ENCODE results near the gene ALOX15B. TPM values are rescaled to one million over a fixed set of nuclear protein-coding genes. Genes with fewer than 3 reads are reported as not detected.

The ALOX15B gene
- total RNA-seq, 1 donor from 2014 or later: not detected

DNA sequence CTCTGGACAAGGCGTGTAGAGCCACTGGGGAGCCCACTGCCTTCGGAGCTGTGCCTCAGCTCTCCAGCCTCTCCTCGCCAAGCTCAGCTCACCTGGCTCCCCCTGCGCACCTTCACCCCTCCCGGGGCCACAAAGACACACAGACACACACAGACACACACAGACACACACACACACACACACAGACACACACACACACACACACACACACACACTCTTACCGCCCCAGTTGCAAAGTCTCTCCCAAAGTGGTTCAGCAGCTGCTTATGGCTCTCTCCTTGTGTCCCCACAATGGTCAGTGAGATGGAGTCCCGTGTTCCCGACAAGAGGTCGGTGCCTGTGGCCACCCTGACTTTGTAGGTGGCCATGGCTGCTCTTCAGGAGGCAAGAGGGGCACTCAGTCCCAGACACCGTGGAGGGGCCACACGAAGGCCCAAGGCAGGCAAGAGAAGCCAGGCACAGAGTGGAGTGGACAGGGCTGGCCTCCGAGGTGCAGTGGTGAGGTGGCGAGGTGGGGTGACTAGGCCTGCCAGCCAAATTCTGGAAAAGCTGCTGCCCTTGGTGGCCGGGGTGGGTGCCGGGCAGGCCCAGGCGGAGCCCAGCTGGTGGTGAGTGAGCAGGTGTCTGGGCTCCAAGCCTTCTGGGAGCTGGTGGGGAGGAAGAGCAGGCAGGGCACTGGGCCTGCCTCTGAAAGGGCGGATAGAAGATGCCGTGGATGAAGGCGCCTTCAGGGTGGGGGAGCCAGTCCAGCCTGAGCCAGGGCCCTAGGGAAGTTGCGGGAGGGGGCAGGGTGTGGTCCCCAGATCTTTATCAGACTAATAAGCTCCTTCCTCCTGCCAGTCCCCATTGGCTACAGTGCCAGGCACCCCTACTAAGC lies 48.5 kb downstream of the ALOX15B start, which contains the start of gene ALOX12B:
ALOX12B (minus strand) TSS at position 642 of the 877 bp plus-strand sequence; CDS start at position 368, 274 bp downstream.
- no peak within 1 kb of the TSS for H3K27ac ChIP-seq
- no peak within 1 kb of the TSS for H3K4me2 ChIP-seq
- Mint-ChIP-seq H3K27ac (peak within 1 kb of the TSS; percentile 77), H3K36me3 (no peaks in the 10 kb centered on the region), H3K27me3 (ENCODE audit: insufficient read depth, low read depth) (peaks cover 14% of the 10 kb centered on the region), H3K4me3 (no peak within 1 kb of the TSS), H3K9me3 (no peaks in the 10 kb centered on the region), H3K4me1 (peaks cover 3% of the 10 kb centered on the region)
- no peak for TF ChIP-seq EZH2phosphoT487 (IDR thresholded peaks at IDR 0.05)
- TF ChIP-seq, protein P1, sequence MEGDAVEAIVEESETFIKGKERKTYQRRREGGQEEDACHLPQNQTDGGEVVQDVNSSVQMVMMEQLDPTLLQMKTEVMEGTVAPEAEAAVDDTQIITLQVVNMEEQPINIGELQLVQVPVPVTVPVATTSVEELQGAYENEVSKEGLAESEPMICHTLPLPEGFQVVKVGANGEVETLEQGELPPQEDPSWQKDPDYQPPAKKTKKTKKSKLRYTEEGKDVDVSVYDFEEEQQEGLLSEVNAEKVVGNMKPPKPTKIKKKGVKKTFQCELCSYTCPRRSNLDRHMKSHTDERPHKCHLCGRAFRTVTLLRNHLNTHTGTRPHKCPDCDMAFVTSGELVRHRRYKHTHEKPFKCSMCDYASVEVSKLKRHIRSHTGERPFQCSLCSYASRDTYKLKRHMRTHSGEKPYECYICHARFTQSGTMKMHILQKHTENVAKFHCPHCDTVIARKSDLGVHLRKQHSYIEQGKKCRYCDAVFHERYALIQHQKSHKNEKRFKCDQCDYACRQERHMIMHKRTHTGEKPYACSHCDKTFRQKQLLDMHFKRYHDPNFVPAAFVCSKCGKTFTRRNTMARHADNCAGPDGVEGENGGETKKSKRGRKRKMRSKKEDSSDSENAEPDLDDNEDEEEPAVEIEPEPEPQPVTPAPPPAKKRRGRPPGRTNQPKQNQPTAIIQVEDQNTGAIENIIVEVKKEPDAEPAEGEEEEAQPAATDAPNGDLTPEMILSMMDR (IDR thresholded peaks at IDR 0.05): no peak
- TF ChIP-seq EZH2 (IDR thresholded peaks at IDR 0.05): no peak
- H3K9ac ChIP-seq: no peak within 1 kb of the TSS
- peaks cover 21% of the 10 kb centered on the region for H3K27me3 ChIP-seq
- no peaks in the 10 kb centered on the region for H3K9me3 ChIP-seq (ENCODE audit: low read depth)
- no peak within 1 kb of the TSS for H3K4me3 ChIP-seq
- H3K36me3 ChIP-seq: no peaks in the 10 kb centered on the region
- no peak for DNase-seq (ENCODE audit: low spot score)
- H3K4me1 ChIP-seq: peaks cover 8% of the 10 kb centered on the region
- H3K79me2 ChIP-seq (ENCODE audit: low read depth): no peaks in the 10 kb centered on the region
- H2AFZ ChIP-seq (replicated peaks): no peak within 1 kb of the TSS
- H4K20me1 ChIP-seq (ENCODE audit: low read depth): no peaks in the 10 kb centered on the region
- H3F3A ChIP-seq (ENCODE audit: low read depth): no peaks in the 10 kb centered on the region

DNA sequence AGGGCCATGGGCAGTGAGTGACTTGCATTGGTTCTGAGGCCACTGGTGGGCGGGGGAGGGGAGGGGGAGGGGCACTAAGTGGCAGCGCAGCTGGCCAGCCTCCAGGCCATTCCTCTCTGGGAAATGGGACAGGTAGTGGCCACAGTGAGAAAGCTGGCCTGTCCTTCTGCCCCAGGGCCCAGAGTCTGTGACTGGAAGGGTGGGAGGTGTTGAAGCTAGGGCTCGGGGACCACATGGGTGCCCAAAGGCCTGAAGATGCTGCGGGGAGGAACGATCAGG lies 49.0 kb downstream of the ALOX15B start:
- peaks cover 14% of the 10 kb centered on the region for H3K27me3 Mint-ChIP-seq (ENCODE audit: insufficient read depth, low read depth)
- no peak for DNase-seq (ENCODE audit: low spot score)
- no peak overlapping the region for H3K9ac ChIP-seq
- H3K79me2 ChIP-seq (ENCODE audit: low read depth): no peaks in the 10 kb centered on the region
- H3K27me3 ChIP-seq: peaks cover 24% of the 10 kb centered on the region
- peaks cover 8% of the 10 kb centered on the region for H3K4me1 ChIP-seq
- no peaks in the 10 kb centered on the region for H3K36me3 ChIP-seq
- H3K9me3 Mint-ChIP-seq: no peaks in the 10 kb centered on the region
- H3K27ac ChIP-seq: no peak overlapping the region
- no peaks in the 10 kb centered on the region for H4K20me1 ChIP-seq (ENCODE audit: low read depth)
- no peaks in the 10 kb centered on the region for H3K9me3 ChIP-seq (ENCODE audit: low read depth)
- no peak overlapping the region for H3K4me3 ChIP-seq
- no peak overlapping the region for H3K27ac Mint-ChIP-seq
- TF ChIP-seq, protein P1 (IDR thresholded peaks at IDR 0.05): no peak
- TF ChIP-seq EZH2 (IDR thresholded peaks at IDR 0.05) (no peak), EZH2phosphoT487 (IDR thresholded peaks at IDR 0.05) (no peak)
- H3K4me3 Mint-ChIP-seq: no peak overlapping the region
- no peaks in the 10 kb centered on the region for H3K36me3 Mint-ChIP-seq
- H2AFZ ChIP-seq (replicated peaks): no peak overlapping the region
- no peak overlapping the region for H3K4me2 ChIP-seq
- H3F3A ChIP-seq (ENCODE audit: low read depth): no peaks in the 10 kb centered on the region
- H3K4me1 Mint-ChIP-seq: peaks cover 5% of the 10 kb centered on the region

GRCh38 chr17:8089728-8090127 lies 50.9 kb downstream of the ALOX15B start:
- peak; percentile 53 for DNase-seq (ENCODE audit: low spot score)
- Histone ChIP-seq H3K4me2 (no peak overlapping the region), H3K4me1 (peaks cover 8% of the 10 kb centered on the region)

More at GRCh38 chr17:8089728-8090127, 50.9 kb downstream of the ALOX15B start:
- H3K36me3 Mint-ChIP-seq: no peaks in the 10 kb centered on the region
- H3K27ac ChIP-seq: no peak overlapping the region
- no peaks in the 10 kb centered on the region for H3K9me3 Mint-ChIP-seq
- no peaks in the 10 kb centered on the region for H3K79me2 ChIP-seq (ENCODE audit: low read depth)
- no peak overlapping the region for H2AFZ ChIP-seq (replicated peaks)
- TF ChIP-seq, protein P1 (IDR thresholded peaks at IDR 0.05): no peak
- no peak for TF ChIP-seq EZH2 (IDR thresholded peaks at IDR 0.05)
- H3K27me3 Mint-ChIP-seq (ENCODE audit: insufficient read depth, low read depth): peaks cover 20% of the 10 kb centered on the region
- H3K4me3 Mint-ChIP-seq: no peak overlapping the region
- H3K9ac ChIP-seq: no peak overlapping the region
- no peaks in the 10 kb centered on the region for H4K20me1 ChIP-seq (ENCODE audit: low read depth)
- H3K27me3 ChIP-seq: peaks cover 27% of the 10 kb centered on the region
- no peaks in the 10 kb centered on the region for H3K36me3 ChIP-seq
- peaks cover 5% of the 10 kb centered on the region for H3K4me1 Mint-ChIP-seq
- no peak overlapping the region for H3K27ac Mint-ChIP-seq
- no peaks in the 10 kb centered on the region for H3F3A ChIP-seq (ENCODE audit: low read depth)
- no peak overlapping the region for H3K4me3 ChIP-seq
- no peaks in the 10 kb centered on the region for H3K9me3 ChIP-seq (ENCODE audit: low read depth)
